Erythroblast (primary cell): ENCODE data around the gene REEP3.

Experiments used
- GATA1 ChIP-seq: IDR thresholded peaks from 2 replicates; pipeline ENCODE4 v1.6.1; 2011; ENCODE audit warnings: low read depth, mild to moderate bottlenecking, control low read depth, low read length, moderate library complexity
- POLR2A ChIP-seq: IDR thresholded peaks from 2 replicates; pipeline ENCODE4 v1.6.1; 2011; ENCODE audit warnings: mild to moderate bottlenecking, low read length

DNA sequence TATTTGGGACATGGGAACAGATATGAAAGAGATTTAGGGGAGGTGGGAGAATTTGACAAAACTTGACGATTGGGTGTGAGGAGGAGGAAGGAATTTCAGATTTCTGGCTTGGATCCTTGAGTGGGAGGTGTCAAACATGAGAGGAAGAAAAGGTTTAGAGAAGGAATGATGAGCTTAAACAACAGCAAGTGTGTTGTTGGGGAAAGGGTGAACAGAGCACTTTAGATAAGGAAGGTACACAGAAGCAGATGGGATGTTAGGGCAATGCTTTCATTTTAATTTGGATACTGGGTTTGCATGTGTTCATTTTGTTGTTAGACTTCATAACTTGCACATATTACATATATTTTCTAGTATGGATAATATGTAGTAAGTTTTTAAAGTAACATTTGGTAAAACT is 23.2 kb downstream of the REEP3 start:
- TF ChIP-seq POLR2A (no peak), GATA1 (no peak)
